HG02852 (cell line): ENCODE results near the gene PCBD2.
"Not testable (repeated sequence)": the region's sequence is repeated elsewhere in the genome, so short reads cannot be mapped to it uniquely, and the experiment has no call there.

ENCODE experiments used
- ATAC-seq: cut with Tn5 transposase; IDR thresholded peaks from one replicate; pipeline ENCODE4 v1.9.1; 2021; ENCODE audit warnings: mild to moderate bottlenecking, moderate library complexity; ENCODE audit not compliant: unreplicated experiment

The PCBD2 gene

GRCh38 chr5:134998068-134998467 lies 93.1 kb downstream of the PCBD2 start:
- not testable (repeated sequence) for ATAC-seq

- ATAC-seq = no peak
Measured at GRCh38 chr5:135004376-135004775, 99.4 kb downstream of the PCBD2 start.

GRCh38 chr5:135005076-135005475 lies 100.1 kb downstream of the PCBD2 start:
- ATAC-seq = no peak

- ATAC-seq = no peak
Measured at GRCh38 chr5:135007305-135007704, 102.4 kb downstream of the PCBD2 start.

- ATAC-seq = no peak
Measured at GRCh38 chr5:135007749-135008363, 102.9 kb downstream of the PCBD2 start.

GRCh38 chr5:135008556-135008955 lies 103.6 kb downstream of the PCBD2 start:
- no peak for ATAC-seq

GRCh38 chr5:135008981-135009735 lies 104.2 kb downstream of the PCBD2 start:
- no peak for ATAC-seq

DNA sequence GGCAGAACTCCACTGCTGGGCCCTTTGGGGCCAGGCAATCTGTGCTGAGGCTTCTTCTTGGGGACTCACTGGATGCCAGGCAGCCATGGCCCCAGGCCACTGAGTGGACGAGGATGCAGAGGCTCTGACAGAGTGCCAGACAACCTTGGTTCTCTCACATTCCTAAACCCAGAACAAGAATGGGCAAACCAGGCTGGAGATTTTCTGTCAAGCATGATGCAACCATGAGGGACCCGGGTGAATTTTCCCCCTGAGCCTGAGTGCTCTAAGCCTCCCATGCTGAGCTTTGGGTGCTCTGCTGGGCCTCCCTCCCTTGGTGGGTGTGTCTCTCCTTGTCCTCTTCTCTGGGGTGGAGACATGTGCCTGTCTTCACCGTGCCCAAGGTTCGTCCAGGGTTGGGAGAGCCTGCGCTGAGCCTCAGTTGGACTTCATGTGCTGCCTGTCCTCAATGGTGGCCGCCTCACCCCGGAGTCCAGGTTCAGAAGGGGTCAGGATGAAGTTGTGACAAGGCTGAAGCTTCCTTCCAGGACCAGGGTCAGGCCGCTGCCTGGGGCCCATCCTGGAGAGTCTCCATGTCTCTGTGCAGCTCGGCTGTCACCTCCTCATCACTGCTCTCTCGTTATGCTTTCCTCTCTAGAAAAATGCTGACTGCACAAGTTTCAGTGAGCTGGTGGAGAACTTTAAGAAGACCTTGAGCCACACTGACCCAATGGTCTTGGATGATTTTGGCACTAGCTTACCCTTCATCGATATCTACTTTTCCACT lies 105.0 kb downstream of the PCBD2 start:
- no peak for ATAC-seq

- ATAC-seq = no peak
Measured at GRCh38 chr5:135010502-135011354, 105.8 kb downstream of the PCBD2 start.

GRCh38 chr5:135011355-135012032 lies 106.6 kb downstream of the PCBD2 start:
- no peak for ATAC-seq

GRCh38 chr5:135012033-135012588 lies 107.2 kb downstream of the PCBD2 start:
- no peak for ATAC-seq
